HG02642 (cell line): ENCODE measurements around the gene PTK7.
A peak's percentile ranks its signal among the peaks of the same experiment; 100 is the strongest.

Experiments
- ATAC-seq: cut with Tn5 transposase; IDR thresholded peaks from one replicate; pipeline ENCODE4 v1.9.1; 2021; ENCODE audit warnings: mild to moderate bottlenecking; ENCODE audit not compliant: unreplicated experiment, poor library complexity

Gene PTK7

DNA sequence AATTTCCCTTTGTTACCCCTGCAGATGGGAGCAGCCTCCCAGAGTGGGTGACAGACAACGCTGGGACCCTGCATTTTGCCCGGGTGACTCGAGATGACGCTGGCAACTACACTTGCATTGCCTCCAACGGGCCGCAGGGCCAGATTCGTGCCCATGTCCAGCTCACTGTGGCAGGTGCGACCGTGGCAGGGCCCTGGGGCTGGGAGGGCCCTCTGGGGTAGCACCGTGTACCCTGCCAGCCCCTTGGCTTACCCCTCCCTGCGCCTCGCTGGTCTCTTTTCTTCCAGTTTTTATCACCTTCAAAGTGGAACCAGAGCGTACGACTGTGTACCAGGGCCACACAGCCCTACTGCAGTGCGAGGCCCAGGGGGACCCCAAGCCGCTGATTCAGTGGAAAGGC lies 65.5 kb downstream of the PTK7 start:
- ATAC-seq = no peak

DNA sequence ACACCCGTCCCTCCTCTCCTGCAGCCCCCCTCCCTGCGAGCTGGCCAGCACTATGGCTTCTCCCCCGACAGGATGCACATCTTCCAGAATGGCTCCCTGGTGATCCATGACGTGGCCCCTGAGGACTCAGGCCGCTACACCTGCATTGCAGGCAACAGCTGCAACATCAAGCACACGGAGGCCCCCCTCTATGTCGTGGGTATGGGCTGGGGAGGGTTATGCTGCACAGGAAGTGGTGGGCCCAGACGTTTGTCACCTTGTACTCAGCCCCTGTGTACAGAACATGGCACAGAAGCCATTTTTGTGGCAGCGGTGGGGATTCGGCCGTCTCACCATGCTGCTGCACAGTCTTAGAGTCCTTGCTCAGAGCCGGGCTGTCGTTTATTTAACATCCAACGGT lies 66.0 kb downstream of the PTK7 start:
- ATAC-seq = no peak

DNA sequence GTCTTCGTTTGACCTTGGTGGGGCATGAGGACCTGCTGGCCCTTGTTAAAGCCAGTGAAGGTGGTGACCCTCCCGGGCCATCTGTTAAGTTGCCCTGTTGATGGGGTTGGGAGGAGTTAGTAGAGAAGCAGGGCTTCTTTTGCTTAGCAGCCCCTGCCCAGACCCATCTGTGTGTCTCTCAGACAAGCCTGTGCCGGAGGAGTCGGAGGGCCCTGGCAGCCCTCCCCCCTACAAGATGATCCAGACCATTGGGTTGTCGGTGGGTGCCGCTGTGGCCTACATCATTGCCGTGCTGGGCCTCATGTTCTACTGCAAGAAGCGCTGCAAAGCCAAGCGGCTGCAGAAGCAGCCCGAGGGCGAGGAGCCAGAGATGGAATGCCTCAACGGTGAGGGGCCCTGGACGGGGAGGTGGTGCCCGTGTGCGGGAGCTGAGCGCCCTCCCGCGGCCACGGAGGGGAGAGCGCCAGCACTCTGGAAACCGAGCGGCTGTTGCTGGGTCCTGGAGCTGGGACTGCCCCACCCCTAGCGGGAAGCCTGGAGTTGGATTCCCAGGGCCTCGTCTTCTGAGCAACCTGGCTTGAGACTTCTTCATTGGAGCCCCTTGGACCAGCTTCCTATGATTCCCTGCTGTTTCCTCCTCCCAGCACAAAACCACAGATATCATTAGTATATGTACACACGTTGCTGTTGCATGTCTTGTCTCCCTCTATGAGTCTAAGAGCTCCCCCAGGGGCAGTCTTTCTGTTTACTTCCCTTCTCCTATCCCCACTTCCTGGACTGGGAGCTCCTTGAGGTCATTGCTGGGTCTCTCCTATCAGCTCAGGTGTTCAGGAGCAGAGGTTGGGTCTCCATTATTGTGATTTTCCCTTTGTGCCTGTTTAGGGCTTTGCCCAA lies 67.4 kb downstream of the PTK7 start:
- no peak for ATAC-seq

DNA sequence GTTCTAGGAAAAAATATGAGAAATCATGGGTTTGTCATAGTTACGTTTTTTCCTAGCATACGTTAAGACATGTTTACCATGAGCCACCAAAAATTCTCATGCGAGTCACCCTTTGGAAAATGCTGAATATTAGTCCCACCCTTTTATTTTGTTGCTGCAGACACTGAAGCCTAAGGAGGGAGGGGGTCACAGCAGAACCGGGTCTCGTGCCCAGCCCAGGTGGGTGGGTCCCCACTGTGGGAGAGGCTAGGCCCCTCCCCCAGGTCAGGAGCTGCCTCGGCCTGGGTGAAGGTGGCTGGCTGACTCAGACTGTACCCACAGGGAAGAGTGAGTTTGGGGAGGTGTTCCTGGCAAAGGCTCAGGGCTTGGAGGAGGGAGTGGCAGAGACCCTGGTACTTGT lies 68.8 kb downstream of the PTK7 start:
- ATAC-seq = no peak

DNA sequence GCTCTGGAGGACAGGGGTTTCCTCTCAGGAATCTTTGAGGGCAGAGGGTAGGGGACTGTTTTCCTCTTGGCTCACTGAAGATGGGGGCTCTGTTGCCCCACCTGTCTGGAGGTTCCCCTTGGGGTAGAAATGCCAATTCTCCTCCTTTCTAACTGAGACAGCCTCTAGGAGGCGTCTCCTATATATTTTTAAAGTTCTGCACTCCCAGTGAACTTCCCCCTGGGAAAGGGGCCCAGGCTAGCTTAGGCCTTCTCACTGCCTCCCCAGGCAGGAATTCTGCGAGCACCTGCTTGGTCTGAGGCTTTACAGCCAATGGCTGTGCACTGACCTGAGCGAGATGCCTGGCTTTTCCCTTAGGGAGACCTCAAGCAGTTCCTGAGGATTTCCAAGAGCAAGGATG lies 70.1 kb downstream of the PTK7 start:
- ATAC-seq = no peak

DNA sequence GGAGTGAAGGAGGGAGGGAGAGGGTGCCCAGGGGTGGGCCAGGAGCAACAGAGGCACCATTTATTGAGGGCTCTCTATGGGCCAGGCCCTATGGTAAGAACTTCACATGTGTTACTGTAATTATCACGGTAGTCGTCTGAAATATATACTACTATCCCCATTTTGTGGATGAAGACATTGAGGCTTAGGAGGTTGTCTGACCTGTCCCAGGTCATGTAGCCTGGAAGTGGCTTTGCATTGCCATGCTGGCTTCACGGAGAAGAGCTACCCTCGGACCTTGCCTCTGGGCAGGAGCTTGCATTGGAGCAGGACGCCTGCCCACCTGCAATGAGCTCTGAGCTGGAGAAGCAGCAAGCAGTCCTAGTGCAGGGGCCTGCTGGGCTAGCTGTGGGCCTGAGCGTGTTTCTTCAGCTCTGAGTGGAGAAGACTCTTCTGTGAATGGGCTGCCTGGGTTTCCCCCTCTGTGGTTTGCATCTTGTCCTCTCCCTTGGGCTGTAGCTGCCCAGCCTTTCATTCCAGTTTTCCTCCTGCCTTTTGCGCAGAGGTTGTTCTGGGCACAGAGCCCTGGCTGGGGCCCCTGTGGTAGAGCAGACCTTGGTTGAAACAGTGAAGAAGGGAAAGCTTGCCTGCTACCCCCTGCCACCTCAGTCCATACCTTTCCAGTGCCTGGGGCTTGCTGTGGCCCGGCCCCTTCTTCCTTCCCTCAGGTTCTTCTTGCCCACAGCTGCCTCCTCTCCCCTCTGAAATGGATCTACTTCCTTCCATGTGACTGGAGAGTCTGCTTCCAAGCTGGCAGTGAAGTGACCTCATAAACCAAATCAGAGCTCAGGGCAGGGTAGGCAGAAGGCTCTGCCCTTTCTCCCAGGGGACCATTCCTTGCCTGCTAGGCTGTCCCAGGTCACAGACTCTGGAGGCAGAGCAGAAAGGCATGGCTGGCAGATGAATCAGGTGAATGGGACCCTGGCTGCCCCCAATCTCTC lies 70.9 kb downstream of the PTK7 start:
- no peak for ATAC-seq

DNA sequence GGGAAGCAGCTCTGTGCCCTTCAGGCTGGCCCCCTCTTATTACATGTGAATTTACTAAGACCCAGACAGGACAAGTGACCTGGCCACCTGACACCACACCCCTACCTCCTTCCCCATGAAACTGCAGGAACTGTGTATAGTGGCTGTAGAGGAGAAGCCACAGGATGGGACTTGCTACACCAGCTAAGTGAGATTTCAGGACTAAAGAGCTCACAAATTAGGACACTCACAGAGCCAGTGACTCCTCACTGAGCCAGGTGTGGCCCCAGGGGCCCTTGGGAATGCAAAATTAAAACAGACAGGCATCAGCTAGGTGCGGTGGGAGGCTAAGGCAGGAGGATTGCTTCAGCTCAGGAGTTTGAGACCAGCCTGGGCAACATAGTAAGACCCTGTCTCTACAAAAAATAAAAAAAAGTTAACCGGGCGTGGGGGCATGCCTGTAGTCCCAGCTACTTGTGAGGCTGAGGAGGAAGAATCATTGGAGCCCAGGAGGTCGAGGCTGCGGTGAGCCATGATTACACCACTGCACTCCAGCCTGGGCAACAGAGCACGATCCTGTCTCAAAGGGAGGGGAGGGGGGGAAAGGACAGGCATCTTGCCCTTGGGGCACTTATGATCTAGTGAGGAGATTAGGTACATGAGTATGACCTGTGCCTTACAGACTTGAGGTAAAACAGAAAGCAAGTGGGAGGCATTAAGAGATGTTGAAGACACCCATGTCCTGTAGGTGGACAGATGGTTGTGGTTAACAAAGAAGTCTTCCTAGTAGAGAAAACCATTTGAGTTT lies 71.8 kb downstream of the PTK7 start:
- ATAC-seq = no peak

DNA sequence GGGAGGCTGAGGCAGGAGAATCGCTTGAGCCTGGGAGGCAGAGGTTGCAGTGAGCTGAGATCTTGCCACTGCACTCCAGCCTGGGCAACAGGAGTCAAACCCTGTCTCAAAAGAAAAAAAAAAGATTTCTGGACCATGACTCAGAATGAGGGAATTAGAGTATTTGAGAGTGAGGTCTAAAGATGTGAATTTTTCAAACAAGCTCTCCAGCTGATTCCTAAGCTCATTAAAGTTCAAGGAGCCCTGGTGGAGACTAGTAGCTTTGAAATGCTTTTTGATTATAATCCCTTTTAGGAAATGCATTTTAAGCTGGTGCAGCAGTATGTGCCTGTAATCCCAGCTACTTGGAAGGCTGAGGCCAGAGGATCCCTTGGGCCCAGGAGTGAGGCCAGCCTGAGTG lies 73.2 kb downstream of the PTK7 start:
- ATAC-seq = no peak

DNA sequence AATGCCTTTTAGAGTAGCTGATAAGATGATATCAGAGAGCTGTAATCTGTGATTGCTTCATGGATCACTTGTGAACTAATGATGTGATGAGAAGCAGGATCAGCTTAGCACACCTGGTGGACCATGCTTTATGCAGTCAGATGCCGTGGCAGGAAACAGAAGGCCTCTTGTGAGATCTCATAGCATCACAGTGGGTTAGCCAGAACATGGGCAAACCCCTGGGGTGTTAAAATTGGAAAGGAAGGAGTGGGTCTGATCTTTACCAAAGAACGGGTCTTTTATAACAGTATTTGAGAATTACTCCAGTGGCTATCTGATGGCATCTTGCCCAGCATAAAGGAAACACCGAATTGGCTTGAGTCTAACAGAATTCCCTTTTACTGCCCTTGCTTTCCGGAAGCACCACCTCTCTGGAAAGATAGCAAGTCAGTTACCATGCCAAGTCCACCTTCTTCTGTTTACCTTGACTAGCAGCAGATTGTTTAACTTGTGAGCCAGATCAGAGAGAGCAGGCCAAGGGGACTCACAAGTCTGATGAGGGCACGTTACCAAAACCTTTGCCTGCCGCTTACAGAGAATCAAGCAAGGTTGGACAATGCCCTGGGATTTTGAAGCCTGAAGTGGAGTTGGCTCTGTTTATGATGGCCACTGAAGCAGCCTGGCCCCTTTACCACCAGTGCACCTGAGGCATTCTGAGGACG lies 74.1 kb downstream of the PTK7 start:
- ATAC-seq = no peak

DNA sequence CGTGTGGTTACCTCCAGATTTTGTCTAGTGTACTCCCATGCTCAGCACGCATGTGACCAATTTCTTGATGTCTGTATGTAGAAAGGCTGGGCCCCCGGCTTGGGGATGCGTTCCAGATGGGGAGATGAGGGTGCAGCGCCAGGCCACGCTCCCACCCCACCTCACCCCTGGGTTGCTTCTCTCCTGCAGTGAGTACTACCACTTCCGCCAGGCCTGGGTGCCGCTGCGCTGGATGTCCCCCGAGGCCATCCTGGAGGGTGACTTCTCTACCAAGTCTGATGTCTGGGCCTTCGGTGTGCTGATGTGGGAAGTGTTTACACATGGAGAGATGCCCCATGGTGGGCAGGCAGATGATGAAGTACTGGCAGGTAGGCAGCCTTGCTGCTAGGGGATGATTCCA lies 83.5 kb downstream of the PTK7 start:
- ATAC-seq = no peak

DNA sequence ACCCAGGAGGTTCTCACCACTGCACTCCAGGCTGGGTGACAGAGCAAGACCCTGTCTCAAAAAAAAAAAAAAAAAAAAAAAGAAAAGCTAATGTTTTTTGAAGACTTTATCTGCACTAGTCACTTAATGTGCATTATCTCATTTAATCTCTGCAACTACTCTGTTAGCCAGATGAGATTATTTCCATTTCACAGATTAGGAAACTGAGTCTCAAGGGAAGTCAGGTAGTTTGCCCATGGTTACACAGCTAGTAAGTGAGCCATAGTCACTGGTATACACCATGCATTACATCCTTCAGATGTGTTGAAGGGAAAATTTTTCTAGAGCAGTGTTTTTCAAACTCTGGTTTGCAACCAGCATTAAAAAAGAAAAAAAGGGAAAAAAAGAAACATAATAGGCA lies 87.8 kb downstream of the PTK7 start:
- ATAC-seq = no peak

DNA sequence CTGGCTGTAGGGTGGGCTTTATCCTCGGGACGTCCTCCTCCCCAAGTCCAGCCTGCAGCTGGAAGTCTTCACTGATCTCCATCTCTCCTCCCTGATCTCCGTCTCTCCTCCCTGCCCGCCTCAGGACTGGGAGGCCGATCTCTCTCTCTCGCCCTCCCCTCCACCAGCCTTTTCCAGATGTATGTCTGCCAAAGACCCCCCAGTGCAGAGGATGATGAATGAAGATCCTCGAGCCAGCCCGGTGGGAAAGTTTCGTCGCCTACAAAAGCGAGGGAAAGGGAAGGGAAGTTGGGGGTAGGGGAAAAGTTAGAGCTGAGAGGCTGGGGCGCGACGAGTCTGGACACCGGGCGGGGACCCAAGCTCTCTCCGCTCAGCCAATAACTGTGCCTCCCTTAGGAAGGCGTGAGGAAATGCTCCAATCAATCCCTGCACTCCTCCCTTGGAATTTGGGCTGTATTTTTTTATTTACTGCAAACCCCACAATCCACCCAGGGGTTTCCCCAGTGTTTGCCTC lies 94.4 kb downstream of the PTK7 start:
- ATAC-seq = no peak

DNA sequence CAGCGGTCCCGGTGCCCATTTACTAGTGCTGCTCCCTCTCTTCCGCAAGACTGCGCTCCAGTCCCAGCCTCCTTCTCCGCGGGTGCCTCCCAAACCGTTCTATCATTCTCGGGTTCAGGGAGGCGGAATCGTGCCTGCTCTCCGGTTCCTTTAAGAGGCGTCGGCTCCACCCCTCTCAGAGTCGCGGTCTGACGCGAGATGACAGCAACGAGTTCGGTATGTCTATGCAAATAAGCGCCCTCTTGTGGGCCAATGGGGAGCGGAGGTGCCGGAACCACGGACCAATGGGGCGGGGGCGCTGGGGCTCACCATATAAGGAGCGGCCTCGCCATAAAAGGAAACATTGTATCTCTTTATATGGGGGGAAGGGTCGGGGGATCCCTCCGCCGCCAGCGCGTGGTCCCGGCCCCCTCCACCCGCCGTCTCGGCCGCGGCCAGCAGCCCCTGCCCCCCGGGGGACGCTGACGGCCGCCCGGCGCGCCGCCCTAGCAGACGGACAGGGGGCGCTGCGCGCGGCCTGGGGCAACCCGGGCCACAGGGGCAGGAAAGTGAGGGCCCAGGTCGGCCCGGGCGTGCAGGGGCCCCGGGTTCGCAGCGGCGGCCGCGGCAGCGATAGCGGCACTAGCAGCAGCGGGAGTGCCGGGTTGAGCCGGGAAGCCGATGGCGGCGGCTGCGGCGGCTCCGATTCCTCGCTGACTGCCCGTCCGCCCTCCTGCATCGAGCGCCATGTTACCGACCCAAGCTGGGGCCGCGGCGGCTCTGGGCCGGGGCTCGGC lies 95.0 kb downstream of the PTK7 start, which contains the start of gene SRF:
SRF (plus strand) TSS at position 339 of the 776 bp plus-strand sequence; CDS start at position 727, 388 bp downstream.
- ATAC-seq = peak; percentile 66

DNA sequence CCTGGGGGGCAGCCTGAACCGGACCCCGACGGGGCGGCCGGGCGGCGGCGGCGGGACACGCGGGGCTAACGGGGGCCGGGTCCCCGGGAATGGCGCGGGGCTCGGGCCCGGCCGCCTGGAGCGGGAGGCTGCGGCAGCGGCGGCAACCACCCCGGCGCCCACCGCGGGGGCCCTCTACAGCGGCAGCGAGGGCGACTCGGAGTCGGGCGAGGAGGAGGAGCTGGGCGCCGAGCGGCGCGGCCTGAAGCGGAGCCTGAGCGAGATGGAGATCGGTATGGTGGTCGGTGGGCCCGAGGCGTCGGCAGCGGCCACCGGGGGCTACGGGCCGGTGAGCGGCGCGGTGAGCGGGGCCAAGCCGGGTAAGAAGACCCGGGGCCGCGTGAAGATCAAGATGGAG lies 95.6 kb downstream of the PTK7 start:
- ATAC-seq = peak; percentile 0

DNA sequence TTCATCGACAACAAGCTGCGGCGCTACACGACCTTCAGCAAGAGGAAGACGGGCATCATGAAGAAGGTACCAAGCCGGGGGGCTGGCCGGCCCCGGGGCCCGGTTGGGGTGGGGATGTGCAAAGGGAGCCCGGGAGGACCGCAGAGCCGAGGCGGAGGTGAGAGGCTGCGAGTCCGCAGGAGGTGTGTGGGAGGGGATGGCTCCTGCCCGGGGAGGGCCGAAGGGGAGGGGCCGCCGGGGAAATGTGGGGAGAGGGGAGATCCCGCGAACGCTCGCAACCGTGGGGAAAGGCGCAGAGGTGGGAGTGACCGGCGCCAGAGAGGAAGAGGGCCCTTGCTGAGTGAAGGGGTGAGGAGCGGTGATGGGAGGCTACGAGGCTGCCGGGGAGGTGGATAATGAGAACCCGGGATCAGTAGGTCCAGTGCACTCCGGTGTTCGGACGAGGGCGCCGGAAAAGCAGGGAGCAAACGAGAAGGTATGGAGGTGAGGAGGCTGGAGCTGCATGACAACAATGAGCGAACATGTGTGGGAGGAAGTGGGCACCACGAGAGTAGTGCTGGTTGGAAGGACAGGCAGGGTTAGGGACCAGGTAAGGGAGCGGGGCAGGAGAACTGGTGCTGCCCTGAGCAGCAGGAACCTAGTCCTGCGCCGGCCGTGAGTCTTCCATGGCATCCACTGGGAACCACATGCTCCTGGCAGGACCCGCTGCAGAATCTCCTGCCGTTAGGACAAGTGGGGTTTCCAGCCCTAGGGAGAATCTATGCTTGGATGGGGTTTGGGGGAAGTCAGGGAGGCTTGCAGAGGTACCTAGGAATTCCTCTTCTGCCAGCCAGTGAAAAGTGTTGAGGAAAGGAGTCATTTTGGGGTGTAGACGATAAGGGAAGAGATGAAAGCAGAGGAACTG lies 96.2 kb downstream of the PTK7 start:
- ATAC-seq = no peak

DNA sequence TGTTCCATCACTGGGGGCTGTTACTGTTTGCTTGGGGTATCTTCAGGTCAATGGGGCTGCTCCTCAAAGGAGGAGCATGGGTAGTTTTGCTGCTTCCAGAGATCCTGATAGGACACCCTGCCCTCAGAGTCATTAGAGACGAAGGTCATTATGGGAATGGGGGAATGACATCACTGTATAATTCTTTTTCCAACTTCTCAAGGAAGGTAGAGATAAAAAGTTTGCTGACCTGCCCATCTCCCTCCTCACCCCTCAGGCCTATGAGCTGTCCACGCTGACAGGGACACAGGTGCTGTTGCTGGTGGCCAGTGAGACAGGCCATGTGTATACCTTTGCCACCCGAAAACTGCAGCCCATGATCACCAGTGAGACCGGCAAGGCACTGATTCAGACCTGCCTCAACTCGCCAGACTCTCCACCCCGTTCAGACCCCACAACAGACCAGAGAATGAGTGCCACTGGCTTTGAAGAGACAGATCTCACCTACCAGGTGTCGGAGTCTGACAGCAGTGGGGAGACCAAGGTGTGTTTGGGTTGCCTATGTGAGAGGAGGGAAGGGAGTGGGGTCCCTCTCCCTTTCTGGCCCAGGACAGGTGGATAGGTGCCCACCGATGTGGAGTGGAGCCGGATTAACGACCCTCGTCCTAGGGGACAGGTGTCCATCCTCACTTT lies 97.6 kb downstream of the PTK7 start:
- no peak for ATAC-seq
